Gastroesophageal sphincter (tissue), 3 donors: ENCODE measurements around the gene TRIM6.

ENCODE experiments used
- CTCF ChIP-seq, 4 experiments: fragments of 200-600 bp in 2 of 4; fragments of 450-650 bp in 2 of 4; sonication (generic) in 1 of 4; IDR thresholded peaks; one replicate each; pipeline ENCODE4 v1.5.1; 2017 to 2019; ENCODE audit warnings: antibody characterized with exemption in 4 of 4, mild to moderate bottlenecking in 2 of 4, moderate library complexity in 2 of 4
- EP300 ChIP-seq: sonication (generic); formaldehyde crosslinking; IDR thresholded peaks from one replicate; pipeline ENCODE4 v1.6.1; 2017; ENCODE audit warnings: antibody characterized with exemption, mild to moderate bottlenecking
- POLR2A ChIP-seq, 2 donors: fragments of 450-650 bp; IDR thresholded peaks; one replicate each; pipeline ENCODE4 v1.6.1; 2017; ENCODE audit warnings: antibody characterized with exemption in 2 of 2, mild to moderate bottlenecking in 2 of 2, moderate library complexity in 1 of 2
- POLR2AphosphoS5 ChIP-seq: sonication (generic); formaldehyde crosslinking; IDR thresholded peaks from one replicate; pipeline ENCODE4 v1.6.1; 2017; ENCODE audit warnings: antibody characterized with exemption

- TF ChIP-seq CTCF (IDR thresholded peaks at IDR 0.05) (no peak), POLR2A (IDR thresholded peaks at IDR 0.05) (no peak), EP300 (no peak), POLR2AphosphoS5 (no peak)
Observed at GRCh38 chr11:5621580-5621979, 25.1 kb downstream of the TRIM6 start.
